GM21360 (cell line): Measurements from ENCODE around the gene L1CAM.

Source experiments
- ATAC-seq: cut with Tn5 transposase; IDR thresholded peaks from one replicate; pipeline ENCODE4 v1.9.1; 2021; ENCODE audit warnings: mild to moderate bottlenecking, moderate library complexity; ENCODE audit not compliant: unreplicated experiment

L1CAM gene

GRCh38 chrX:153813161-153813560 is 72.8 kb downstream of the L1CAM start:
- ATAC-seq: no peak

DNA sequence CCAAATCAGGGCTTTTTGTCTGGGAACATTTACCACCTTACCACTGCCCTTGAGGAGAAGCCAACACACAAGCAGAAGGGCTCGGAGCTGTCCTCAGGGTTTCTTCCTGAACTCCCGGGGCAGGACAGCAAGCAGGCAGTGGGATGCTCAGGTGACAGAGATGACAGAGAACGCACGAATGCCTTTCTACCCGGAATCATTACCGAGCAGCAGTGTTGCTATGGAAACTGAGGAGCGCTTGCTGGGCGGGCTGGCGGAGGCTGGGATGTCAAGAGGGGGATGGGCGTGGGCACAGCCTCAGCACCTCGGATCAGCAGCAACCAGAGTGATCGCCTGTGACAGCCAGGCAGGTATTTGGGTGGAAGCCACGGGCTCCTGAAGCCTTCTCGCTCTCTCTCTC is 73.8 kb downstream of the L1CAM start:
- no peak for ATAC-seq
